ENCODE results near the gene IFNA6. TPM values are rescaled to one million over a fixed set of nuclear protein-coding genes. Genes with fewer than 3 reads are reported as not detected.

Gene IFNA6
- total and polyA plus RNA-seq, 2 of the 8 experiments (the other 6 are each of a cell fraction or from before 2014, with no cell fraction given): not detected

DNA sequence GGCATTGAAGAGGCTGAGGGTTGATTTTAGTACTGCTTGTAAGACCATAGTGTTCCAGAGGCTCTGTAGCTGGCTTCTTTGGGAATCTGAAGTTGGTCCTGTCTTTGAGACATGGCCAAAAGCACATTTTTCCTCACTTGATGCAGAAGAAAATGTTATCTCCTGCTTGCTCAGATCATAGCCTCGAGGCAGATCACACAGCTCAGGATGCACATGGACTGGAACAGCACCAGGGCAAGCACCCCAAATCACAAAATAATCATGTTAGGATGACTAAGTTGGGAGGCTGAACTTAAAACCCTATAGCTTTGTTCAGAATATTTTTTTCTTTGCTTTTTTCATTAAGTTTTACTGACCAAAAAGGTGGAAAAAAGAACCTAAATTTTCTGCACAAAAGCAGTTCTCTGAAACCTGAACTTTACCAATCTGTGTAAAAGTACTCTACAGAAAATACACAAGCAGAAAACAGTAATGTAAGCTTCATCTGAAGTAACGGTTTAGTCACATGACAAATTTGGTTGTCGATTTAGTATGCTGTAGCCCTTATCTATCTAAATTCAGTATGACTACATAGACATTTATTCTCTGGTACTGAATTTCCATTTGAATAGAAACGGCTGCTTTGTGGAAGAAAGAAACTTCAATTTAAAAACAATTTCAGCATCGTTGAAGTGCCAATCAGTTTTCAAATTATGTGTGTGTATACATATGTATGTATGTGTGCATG, 18.8 kb downstream of the IFNA6 start:
- peak overlapping the region in 1 of 4 experiments; percentile 20; a peak in 1 of 8 replicates for H3K4me3 ChIP-seq (ENCODE audit: extremely low read depth in 1 of 4, insufficient read depth in 2 of 4, low read depth in 3 of 4, low read length in 4 of 4)
- H2BK5ac ChIP-seq (ENCODE audit: low read depth, low read length): no peak overlapping the region
- WGBS, 2 experiments (ENCODE audit: extremely low coverage in 1 of 2, insufficient coverage in 1 of 2, insufficient read length in 1 of 2, insufficient replicate concordance in 2 of 2, low coverage in 1 of 2, low lambda C conversion rate in 2 of 2, missing lambda C conversion rate in 1 of 2): 88% methylated on average over 5 of the region's 5 CpGs; no CpG with 5 or more reads in 1 of the 2 experiments
- H3K23me2 ChIP-seq (ENCODE audit: low read depth, low read length): peaks cover 4% of the 10 kb centered on the region
- no peak overlapping the region for H3K56ac ChIP-seq (replicated peaks; ENCODE audit: insufficient read length, low read depth, low read length)
- H2BK120ac ChIP-seq (replicated peaks; ENCODE audit: low read depth, low read length): no peak overlapping the region
- no peak overlapping the region for H3K23ac ChIP-seq (ENCODE audit: insufficient read length)
- H3K79me1 ChIP-seq (ENCODE audit: low read depth, low read length): no peaks in the 10 kb centered on the region; the same call in none of the 2 replicates
- H3K4me2 ChIP-seq (ENCODE audit: insufficient read depth in 1 of 2, low read depth in 2 of 2, low read length in 2 of 2): peak overlapping the region in 1 of 2 experiments; percentile 92; a peak in 1 of 4 replicates
- peak overlapping the region in 1 of 4 experiments; percentile 68; a peak in 1 of 7 replicates for H3K9ac ChIP-seq (replicated peaks in 1 of 4; ENCODE audit: extremely low read depth in 1 of 4, low read depth in 3 of 4, low read length in 3 of 4)
- H3K9me3 ChIP-seq (ENCODE audit: insufficient read depth in 2 of 2, low read depth in 1 of 2, low read length in 1 of 2): no peaks in the 10 kb centered on the region
- peaks cover 0 to 11% (median 0%) of the 10 kb centered on the region in 4 experiments; a peak in 2 of 8 replicates for H3K36me3 ChIP-seq (ENCODE audit: control insufficient read depth in 2 of 4, insufficient read depth in 4 of 4, low read length in 3 of 4)
- no peak overlapping the region for H4K8ac ChIP-seq (ENCODE audit: extremely low read depth, insufficient read depth, low read length)
- H4K5ac ChIP-seq (ENCODE audit: insufficient read length, low read depth, low read length): no peak overlapping the region
- no peak for DNase-seq (ENCODE audit: low read depth in 1 of 2, low spot score in 2 of 2)
- H2BK15ac ChIP-seq (ENCODE audit: low read length): no peak overlapping the region
- no peak overlapping the region for H3K18ac ChIP-seq (ENCODE audit: extremely low read depth, low read length)
- peaks cover 0 to 5% (median 0%) of the 10 kb centered on the region in 4 experiments; a peak in 2 of 7 replicates for H3K4me1 ChIP-seq (replicated peaks in 1 of 4; ENCODE audit: control insufficient read depth in 3 of 4, insufficient read depth in 4 of 4, low read length in 3 of 4)
- H2AFZ ChIP-seq (ENCODE audit: low read length): no peak overlapping the region
- H2BK12ac ChIP-seq (ENCODE audit: low read depth, low read length): no peak overlapping the region
- H4K91ac ChIP-seq (replicated peaks; ENCODE audit: insufficient read length, low read length): no peak overlapping the region
- H3K27ac ChIP-seq (ENCODE audit: low read depth, low read length): no peak overlapping the region
- H3K4ac ChIP-seq (replicated peaks; ENCODE audit: insufficient read length, low read depth, low read length): no peak overlapping the region
- H3K14ac ChIP-seq (ENCODE audit: insufficient read length): no peak overlapping the region
- no peaks in the 10 kb centered on the region for H3K27me3 ChIP-seq (replicated peaks in 1 of 4; ENCODE audit: control insufficient read depth in 3 of 4, extremely low read depth in 1 of 4, insufficient read depth in 3 of 4, low read length in 3 of 4)
- no peak overlapping the region for H2BK20ac ChIP-seq (ENCODE audit: low read length)
- H4K20me1 ChIP-seq (replicated peaks in 1 of 2; ENCODE audit: control insufficient read depth in 1 of 2, insufficient read depth in 2 of 2, low read length in 2 of 2): peaks cover 4 to 10% of the 10 kb centered on the region in 2 experiments
- ChIA-PET POLR2A (ENCODE audit: partially characterized antibody) (interaction anchor here (1.0 kb wide), 1 partner anchor 38 kb away, joined by 3 read pairs; no protein-coding TSS in a partner anchor), CTCF (ENCODE audit: partially characterized antibody) (interaction anchor here (0.7 to 8.0 kb wide), 9 partner anchors 13 to 136 kb away, joined by 3 to 79 read pairs (median 4); no protein-coding TSS in a partner anchor)
- no peak overlapping the region for H2AK5ac ChIP-seq (ENCODE audit: low read depth, low read length)
- no peak for FAIRE-seq
- H3K79me2 ChIP-seq (ENCODE audit: control insufficient read depth in 1 of 2, insufficient read depth in 2 of 2, low read length in 2 of 2): peaks cover 8 to 58% of the 10 kb centered on the region in 2 experiments
- TF ChIP-seq KDM5A (IDR thresholded peaks at IDR 0.05; ENCODE audit: low read length): no peak
- no peak for TF ChIP-seq PHF8 (conservative IDR thresholded peaks at IDR 0.05; ENCODE audit: low read depth, low read length)
- TF ChIP-seq, protein P1, sequence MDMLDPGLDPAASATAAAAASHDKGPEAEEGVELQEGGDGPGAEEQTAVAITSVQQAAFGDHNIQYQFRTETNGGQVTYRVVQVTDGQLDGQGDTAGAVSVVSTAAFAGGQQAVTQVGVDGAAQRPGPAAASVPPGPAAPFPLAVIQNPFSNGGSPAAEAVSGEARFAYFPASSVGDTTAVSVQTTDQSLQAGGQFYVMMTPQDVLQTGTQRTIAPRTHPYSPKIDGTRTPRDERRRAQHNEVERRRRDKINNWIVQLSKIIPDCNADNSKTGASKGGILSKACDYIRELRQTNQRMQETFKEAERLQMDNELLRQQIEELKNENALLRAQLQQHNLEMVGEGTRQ (IDR thresholded peaks at IDR 0.05; ENCODE audit: low read length): no peak
- TF ChIP-seq HDAC2 (IDR thresholded peaks at IDR 0.05; ENCODE audit: borderline replicate concordance in 1 of 2, low read depth in 2 of 2, low read length in 2 of 2): no peak
- no peak for TF ChIP-seq ZNF274 (IDR thresholded peaks at IDR 0.05; ENCODE audit: borderline replicate concordance, extremely low read depth, low read length)
- no peak for TF ChIP-seq FOSL1 (IDR thresholded peaks at IDR 0.05; ENCODE audit: insufficient read depth, low read depth, low read length)

Measured in H1 (cell line).